Central memory CD4-positive, alpha-beta T cell (primary cell): ENCODE measurements around the gene PGLYRP3.

ENCODE experiments used
- DNase-seq: peaks from one replicate; pipeline ENCODE4 v3.0.0; 2022

PGLYRP3 gene

GRCh38 chr1:153259387-153259786, 53.4 kb downstream of the PGLYRP3 start, which contains the start of gene LORICRIN:
LORICRIN (plus strand) TSS chr1:153259687; CDS start chr1:153260950, 1,263 bp downstream.
- DNase-seq = no peak

- no peak for DNase-seq
These were observed 59.1 kb downstream of the PGLYRP3 start for GRCh38 chr1:153253693-153254092.

- no peak for DNase-seq
These were observed 59.7 kb downstream of the PGLYRP3 start for GRCh38 chr1:153253076-153253475.

GRCh38 chr1:153251988-153252387, 60.8 kb downstream of the PGLYRP3 start:
- DNase-seq = no peak

- DNase-seq = no peak
These were observed 61.2 kb downstream of the PGLYRP3 start for GRCh38 chr1:153251562-153251961.

DNA sequence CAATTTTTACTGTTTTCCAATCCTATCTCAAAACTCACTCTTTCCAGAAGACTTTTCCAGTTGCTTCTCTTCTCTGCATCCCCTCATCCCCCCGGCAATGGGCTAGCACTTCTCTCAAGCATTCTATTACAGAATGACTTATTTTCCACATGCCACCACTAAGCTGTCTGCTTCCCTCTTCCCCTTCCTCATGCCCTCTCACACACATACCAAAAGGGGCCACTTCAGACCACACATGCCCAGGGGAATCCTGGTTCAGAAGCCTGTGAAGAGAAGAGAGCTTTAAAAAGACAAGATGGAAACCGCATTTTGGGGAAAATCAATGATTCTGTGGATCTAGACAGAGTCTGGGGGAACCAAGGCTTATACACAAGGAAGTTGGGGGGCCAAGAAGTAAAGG, 61.7 kb downstream of the PGLYRP3 start:
- no peak for DNase-seq

DNA sequence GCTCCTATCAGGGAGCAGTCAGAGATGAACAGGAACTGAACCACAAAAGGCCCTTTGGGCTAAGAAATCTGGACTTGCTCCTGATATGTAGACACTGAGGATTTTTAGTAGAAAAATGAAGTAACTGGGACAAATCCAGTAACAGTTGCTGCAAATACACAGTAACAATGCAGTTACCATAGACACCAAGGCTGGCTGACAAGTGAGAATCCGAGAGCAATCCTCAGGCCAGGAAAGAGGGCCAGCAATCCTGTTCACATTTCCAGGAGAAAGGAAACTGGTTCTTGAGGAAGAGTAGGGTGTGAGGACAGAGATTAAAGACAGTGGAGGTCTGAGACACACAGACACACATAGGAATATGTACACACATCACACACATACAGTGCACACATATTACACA, 62.6 kb downstream of the PGLYRP3 start:
- no peak for DNase-seq

GRCh38 chr1:153248176-153248879, 64.4 kb downstream of the PGLYRP3 start:
- DNase-seq = no peak
